ENCODE data around the gene SGIP1.

DNA sequence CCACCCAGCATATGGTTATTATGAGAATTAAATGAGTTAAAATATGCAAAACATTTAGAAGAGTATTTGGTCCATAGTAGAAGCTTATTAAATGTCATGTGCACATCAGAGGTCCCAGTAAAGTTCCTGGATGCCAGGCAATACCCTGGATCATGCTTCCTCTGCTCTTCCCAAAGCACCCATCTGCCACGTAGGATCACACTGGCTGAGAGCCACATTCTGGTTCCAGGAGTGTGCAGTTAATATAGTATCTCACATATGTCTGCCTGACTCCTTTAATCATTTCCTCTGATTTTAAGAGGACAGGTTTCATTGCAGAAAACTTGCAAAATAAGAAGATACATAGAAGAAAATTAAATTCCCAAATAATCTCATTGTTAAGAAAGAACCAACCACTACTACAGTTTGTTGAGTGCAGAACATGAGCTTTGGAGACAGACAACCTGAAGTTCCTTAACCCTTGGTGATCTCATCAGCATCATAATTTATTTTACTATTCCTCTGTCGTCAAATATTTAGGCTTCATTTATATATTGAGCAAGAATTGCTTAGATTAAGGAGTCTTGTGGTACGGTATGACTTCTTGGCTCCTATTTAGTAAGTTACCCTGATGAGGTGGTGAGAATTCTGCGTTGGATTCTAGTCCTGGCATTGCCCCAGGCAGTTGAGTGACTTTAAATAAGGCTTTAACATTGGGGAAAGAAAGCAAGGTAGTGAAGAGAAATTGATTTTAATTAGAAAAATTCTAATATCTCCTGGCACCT is 12.3 kb downstream of the SGIP1 start:
- TF ChIP-seq, protein P1, sequence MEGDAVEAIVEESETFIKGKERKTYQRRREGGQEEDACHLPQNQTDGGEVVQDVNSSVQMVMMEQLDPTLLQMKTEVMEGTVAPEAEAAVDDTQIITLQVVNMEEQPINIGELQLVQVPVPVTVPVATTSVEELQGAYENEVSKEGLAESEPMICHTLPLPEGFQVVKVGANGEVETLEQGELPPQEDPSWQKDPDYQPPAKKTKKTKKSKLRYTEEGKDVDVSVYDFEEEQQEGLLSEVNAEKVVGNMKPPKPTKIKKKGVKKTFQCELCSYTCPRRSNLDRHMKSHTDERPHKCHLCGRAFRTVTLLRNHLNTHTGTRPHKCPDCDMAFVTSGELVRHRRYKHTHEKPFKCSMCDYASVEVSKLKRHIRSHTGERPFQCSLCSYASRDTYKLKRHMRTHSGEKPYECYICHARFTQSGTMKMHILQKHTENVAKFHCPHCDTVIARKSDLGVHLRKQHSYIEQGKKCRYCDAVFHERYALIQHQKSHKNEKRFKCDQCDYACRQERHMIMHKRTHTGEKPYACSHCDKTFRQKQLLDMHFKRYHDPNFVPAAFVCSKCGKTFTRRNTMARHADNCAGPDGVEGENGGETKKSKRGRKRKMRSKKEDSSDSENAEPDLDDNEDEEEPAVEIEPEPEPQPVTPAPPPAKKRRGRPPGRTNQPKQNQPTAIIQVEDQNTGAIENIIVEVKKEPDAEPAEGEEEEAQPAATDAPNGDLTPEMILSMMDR (IDR thresholded peaks at IDR 0.05) = no peak
- TF ChIP-seq, protein P2, sequence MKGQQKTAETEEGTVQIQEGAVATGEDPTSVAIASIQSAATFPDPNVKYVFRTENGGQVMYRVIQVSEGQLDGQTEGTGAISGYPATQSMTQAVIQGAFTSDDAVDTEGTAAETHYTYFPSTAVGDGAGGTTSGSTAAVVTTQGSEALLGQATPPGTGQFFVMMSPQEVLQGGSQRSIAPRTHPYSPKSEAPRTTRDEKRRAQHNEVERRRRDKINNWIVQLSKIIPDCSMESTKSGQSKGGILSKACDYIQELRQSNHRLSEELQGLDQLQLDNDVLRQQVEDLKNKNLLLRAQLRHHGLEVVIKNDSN (IDR thresholded peaks at IDR 0.05; ENCODE audit: borderline replicate concordance, low read depth) = no peak
- TF ChIP-seq RCOR1 (IDR thresholded peaks at IDR 0.05; ENCODE audit: low read length) = no peak
- no peak for TF ChIP-seq POLR2AphosphoS5 (IDR thresholded peaks at IDR 0.05; ENCODE audit: low read depth, low read length)
- TF ChIP-seq NFIC (IDR thresholded peaks at IDR 0.05; ENCODE audit: borderline replicate concordance) = no peak
- TF ChIP-seq, protein P3, sequence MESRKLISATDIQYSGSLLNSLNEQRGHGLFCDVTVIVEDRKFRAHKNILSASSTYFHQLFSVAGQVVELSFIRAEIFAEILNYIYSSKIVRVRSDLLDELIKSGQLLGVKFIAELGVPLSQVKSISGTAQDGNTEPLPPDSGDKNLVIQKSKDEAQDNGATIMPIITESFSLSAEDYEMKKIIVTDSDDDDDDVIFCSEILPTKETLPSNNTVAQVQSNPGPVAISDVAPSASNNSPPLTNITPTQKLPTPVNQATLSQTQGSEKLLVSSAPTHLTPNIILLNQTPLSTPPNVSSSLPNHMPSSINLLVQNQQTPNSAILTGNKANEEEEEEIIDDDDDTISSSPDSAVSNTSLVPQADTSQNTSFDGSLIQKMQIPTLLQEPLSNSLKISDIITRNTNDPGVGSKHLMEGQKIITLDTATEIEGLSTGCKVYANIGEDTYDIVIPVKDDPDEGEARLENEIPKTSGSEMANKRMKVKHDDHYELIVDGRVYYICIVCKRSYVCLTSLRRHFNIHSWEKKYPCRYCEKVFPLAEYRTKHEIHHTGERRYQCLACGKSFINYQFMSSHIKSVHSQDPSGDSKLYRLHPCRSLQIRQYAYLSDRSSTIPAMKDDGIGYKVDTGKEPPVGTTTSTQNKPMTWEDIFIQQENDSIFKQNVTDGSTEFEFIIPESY (IDR thresholded peaks at IDR 0.05; ENCODE audit: borderline replicate concordance, low read depth) = no peak
- no peak for TF ChIP-seq RAD21 (IDR thresholded peaks at IDR 0.05; ENCODE audit: low read length)
- no peak for TF ChIP-seq SMC3 (IDR thresholded peaks at IDR 0.05; ENCODE audit: low read depth, low read length)
- TF ChIP-seq TEAD4 (IDR thresholded peaks at IDR 0.05; ENCODE audit: borderline replicate concordance, insufficient read depth) = no peak
- TF ChIP-seq, protein P4, sequence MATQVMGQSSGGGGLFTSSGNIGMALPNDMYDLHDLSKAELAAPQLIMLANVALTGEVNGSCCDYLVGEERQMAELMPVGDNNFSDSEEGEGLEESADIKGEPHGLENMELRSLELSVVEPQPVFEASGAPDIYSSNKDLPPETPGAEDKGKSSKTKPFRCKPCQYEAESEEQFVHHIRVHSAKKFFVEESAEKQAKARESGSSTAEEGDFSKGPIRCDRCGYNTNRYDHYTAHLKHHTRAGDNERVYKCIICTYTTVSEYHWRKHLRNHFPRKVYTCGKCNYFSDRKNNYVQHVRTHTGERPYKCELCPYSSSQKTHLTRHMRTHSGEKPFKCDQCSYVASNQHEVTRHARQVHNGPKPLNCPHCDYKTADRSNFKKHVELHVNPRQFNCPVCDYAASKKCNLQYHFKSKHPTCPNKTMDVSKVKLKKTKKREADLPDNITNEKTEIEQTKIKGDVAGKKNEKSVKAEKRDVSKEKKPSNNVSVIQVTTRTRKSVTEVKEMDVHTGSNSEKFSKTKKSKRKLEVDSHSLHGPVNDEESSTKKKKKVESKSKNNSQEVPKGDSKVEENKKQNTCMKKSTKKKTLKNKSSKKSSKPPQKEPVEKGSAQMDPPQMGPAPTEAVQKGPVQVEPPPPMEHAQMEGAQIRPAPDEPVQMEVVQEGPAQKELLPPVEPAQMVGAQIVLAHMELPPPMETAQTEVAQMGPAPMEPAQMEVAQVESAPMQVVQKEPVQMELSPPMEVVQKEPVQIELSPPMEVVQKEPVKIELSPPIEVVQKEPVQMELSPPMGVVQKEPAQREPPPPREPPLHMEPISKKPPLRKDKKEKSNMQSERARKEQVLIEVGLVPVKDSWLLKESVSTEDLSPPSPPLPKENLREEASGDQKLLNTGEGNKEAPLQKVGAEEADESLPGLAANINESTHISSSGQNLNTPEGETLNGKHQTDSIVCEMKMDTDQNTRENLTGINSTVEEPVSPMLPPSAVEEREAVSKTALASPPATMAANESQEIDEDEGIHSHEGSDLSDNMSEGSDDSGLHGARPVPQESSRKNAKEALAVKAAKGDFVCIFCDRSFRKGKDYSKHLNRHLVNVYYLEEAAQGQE (IDR thresholded peaks at IDR 0.05; ENCODE audit: low read depth, low read length) = no peak
- TF ChIP-seq EZH2phosphoT487 (IDR thresholded peaks at IDR 0.05; ENCODE audit: borderline replicate concordance, low read depth) = no peak

Data from SK-N-SH (cell line).